ENCODE data around the gene GALNT1.

GRCh38 chr18:35542356-35542755 lies 39.2 kb upstream of the GALNT1 start:
- TF ChIP-seq EZH2 (optimal IDR thresholded peaks at IDR 0.05; ENCODE audit: low read depth, low read length) (no peak), CTCF (IDR thresholded peaks at IDR 0.05; ENCODE audit: low read length) (no peak), EZH2phosphoT487 (IDR thresholded peaks at IDR 0.05; ENCODE audit: low read length) (no peak)
